Measurements from ENCODE around the gene UGGT2. TPM values are rescaled to one million over a fixed set of nuclear protein-coding genes. Genes with fewer than 3 reads are reported as not detected.

Gene UGGT2
- total RNA-seq, 4 donors from 2014 or later: 20.9 to 58.8 (median 40.0) TPM

- H3K4me1 ChIP-seq: peaks cover 0 to 8% (median 0%) of the 10 kb centered on the region in 3 donors
- 18 to 28% methylated on average over 3 of the region's 3 CpGs for WGBS, 2 donors (ENCODE audit: low coverage in 1 of 2)
- peak; percentile 36 for ATAC-seq
- no peak overlapping the region for H3K4me3 ChIP-seq
- peaks cover 0 to 25% (median 0%) of the 10 kb centered on the region in 3 donors for H3K9me3 ChIP-seq
- TF ChIP-seq CTCF (IDR thresholded peaks at IDR 0.05) (peak; percentile 77 to 90 (median 82)), POLR2AphosphoS5 (IDR thresholded peaks at IDR 0.05) (peak; percentile 30), POLR2A (IDR thresholded peaks at IDR 0.05) (no peak), EP300 (IDR thresholded peaks at IDR 0.05) (no peak)
- H3K27ac ChIP-seq: no peak overlapping the region
- peaks cover 0 to 17% of the 10 kb centered on the region in 2 donors for H3K36me3 ChIP-seq
- no peaks in the 10 kb centered on the region for H3K27me3 ChIP-seq
These were observed 219.0 kb downstream of the UGGT2 start for GRCh38 chr13:95834134-95834765.

GRCh38 chr13:95833719-95834118 lies 219.5 kb downstream of the UGGT2 start:
- TF ChIP-seq POLR2AphosphoS5 (IDR thresholded peaks at IDR 0.05) (no peak), POLR2A (IDR thresholded peaks at IDR 0.05) (no peak), EP300 (IDR thresholded peaks at IDR 0.05) (no peak), CTCF (IDR thresholded peaks at IDR 0.05) (no peak)
- ATAC-seq: no peak
- Histone ChIP-seq H3K9me3 (peaks cover 0 to 21% (median 0%) of the 10 kb centered on the region in 3 donors), H3K27ac (no peak overlapping the region), H3K27me3 (no peaks in the 10 kb centered on the region), H3K4me1 (peaks cover 0 to 8% (median 0%) of the 10 kb centered on the region in 3 donors), H3K4me3 (no peak overlapping the region), H3K36me3 (peaks cover 0 to 17% of the 10 kb centered on the region in 2 donors)
- 10 to 20% methylated on average over 1 of the region's 1 CpG for WGBS, 2 donors (ENCODE audit: low coverage in 1 of 2)

GRCh38 chr13:95833126-95833525 lies 220.1 kb downstream of the UGGT2 start:
- no peak for TF ChIP-seq CTCF (IDR thresholded peaks at IDR 0.05)
- TF ChIP-seq EP300 (IDR thresholded peaks at IDR 0.05): no peak
- no peak for TF ChIP-seq POLR2A (IDR thresholded peaks at IDR 0.05)
- no peak for TF ChIP-seq POLR2AphosphoS5 (IDR thresholded peaks at IDR 0.05)
- WGBS, 2 donors (ENCODE audit: low coverage in 1 of 2): 68 to 82% methylated on average over 1 of the region's 1 CpG
- Histone ChIP-seq H3K4me3 (no peak overlapping the region), H3K4me1 (peaks cover 0 to 8% (median 0%) of the 10 kb centered on the region in 3 donors), H3K9me3 (peaks cover 0 to 15% (median 0%) of the 10 kb centered on the region in 3 donors), H3K27me3 (no peaks in the 10 kb centered on the region), H3K27ac (no peak overlapping the region), H3K36me3 (peaks cover 0 to 18% of the 10 kb centered on the region in 2 donors)
- ATAC-seq: no peak

- H3K9me3 ChIP-seq: no peaks in the 10 kb centered on the region
- 92 to 100% methylated on average over 5 of the region's 5 CpGs for WGBS, 2 donors (ENCODE audit: low coverage in 1 of 2)
- H3K4me1 ChIP-seq: no peaks in the 10 kb centered on the region
- no peak overlapping the region for H3K4me3 ChIP-seq
- ATAC-seq: no peak
- H3K27me3 ChIP-seq: no peaks in the 10 kb centered on the region
- no peak overlapping the region for H3K27ac ChIP-seq
- peaks cover 0 to 21% of the 10 kb centered on the region in 2 donors for H3K36me3 ChIP-seq
- TF ChIP-seq CTCF (IDR thresholded peaks at IDR 0.05) (no peak), POLR2A (IDR thresholded peaks at IDR 0.05) (no peak), EP300 (IDR thresholded peaks at IDR 0.05) (no peak), POLR2AphosphoS5 (IDR thresholded peaks at IDR 0.05) (no peak)
These were observed 230.9 kb downstream of the UGGT2 start for GRCh38 chr13:95822303-95822702.

- TF ChIP-seq POLR2A (IDR thresholded peaks at IDR 0.05) (no peak), CTCF (IDR thresholded peaks at IDR 0.05) (no peak), EP300 (IDR thresholded peaks at IDR 0.05) (no peak), POLR2AphosphoS5 (IDR thresholded peaks at IDR 0.05) (no peak)
- H3K4me1 ChIP-seq: no peaks in the 10 kb centered on the region
- 100% methylated on average over 1 of the region's 1 CpG; no CpG with 5 or more reads in 1 of the 2 donors for WGBS, 2 donors (ENCODE audit: low coverage in 1 of 2)
- H3K36me3 ChIP-seq: peaks cover 3 to 58% of the 10 kb centered on the region in 2 donors
- no peak overlapping the region for H3K4me3 ChIP-seq
- ATAC-seq: no peak
- H3K27me3 ChIP-seq: no peaks in the 10 kb centered on the region
- H3K27ac ChIP-seq: no peak overlapping the region
- peaks cover 0 to 20% (median 0%) of the 10 kb centered on the region in 3 donors for H3K9me3 ChIP-seq
These were observed 238.7 kb downstream of the UGGT2 start for GRCh38 chr13:95814495-95814894.
